GM12864 (cell line): Measurements from ENCODE around the gene PHLDA1.

ENCODE experiments used
- DNase-seq: peaks from one replicate; pipeline ENCODE4 v3.0.0-alpha.2; 2011; ENCODE audit warnings: low read depth
- H3K4me3 ChIP-seq: 2 replicates; pipeline ENCODE4 v1.5.1; 2011; ENCODE audit warnings: mild to moderate bottlenecking, low read depth, low read length, control low read depth
- CTCF ChIP-seq: IDR thresholded peaks from 2 replicates; pipeline ENCODE4 v1.5.1; 2011; ENCODE audit warnings: low read depth, mild to moderate bottlenecking, moderate library complexity, low read length, control low read depth, inconsistent platforms; ENCODE audit errors: missing control alignments

PHLDA1 gene

DNA sequence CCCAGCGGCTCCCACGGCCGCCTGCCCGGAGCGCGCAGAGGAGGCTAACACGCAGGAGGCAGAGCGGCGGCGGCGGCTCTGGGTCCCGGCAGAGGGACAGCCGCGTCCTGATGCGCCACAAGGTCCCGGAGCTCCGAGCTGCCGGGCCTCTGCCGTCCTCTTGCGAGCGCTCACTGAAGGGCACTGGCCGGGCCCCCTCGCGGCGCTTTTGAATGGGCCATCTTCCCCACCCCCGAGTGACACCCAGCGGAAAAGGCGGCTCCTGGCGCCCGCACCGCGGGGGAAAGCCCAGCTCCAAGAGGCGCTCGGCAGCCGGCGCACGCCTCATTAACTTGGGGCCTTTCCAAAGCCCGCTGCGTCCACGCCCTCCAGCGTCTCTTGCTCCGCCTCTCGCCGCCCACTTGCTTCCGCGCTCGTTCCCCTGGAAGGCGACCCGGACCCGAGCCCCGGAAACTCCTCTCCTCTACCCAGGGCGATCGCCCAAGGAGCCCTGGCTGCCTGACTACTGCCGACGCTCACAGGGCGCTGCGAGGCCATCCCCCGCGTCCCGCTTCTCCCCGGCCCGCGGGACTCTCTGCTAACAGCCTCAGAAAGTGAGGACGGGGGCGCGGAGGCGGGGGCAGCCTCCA is at the start of gene PHLDA1:
PHLDA1 (minus strand) TSS at position 363 of the 629 bp plus-strand sequence.
- peak; percentile 45 for TF ChIP-seq CTCF
- DNase-seq, result peak; percentile 81
- peak within 1 kb of the TSS; percentile 78 for H3K4me3 ChIP-seq

DNA sequence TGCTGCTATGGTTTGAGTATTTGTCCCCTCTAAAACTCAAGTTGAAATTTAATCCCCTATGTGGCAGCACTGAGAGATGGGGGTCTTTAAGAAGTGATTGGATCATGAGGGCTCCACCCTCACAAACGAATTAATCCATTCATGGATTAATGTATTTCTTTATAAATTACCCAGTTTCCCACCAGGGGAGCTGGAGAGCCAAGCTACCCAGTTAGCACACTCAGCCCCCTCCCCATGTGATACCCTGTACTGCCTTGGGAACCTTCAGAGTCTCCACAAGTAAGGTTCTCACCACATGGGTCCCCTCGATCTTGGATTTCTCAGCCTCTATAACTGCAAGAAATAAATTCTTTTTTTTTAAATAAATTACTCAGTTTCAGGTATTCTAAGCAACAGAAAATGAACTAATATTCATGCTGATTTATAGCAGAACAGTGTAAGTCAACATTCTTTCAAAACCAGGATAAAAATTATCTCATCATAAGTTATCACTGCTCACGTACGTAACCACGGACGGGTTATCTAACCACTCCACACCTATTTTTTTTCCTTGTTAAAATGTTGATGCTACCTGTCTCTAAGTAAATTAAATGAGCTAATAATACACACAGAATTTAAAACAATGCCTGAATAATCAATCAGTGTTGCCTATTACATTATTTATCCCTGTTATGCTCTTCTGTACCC is 49.3 kb upstream of the PHLDA1 start:
- peak; percentile 34 for TF ChIP-seq CTCF
- no peak for DNase-seq
- no peak overlapping the region for H3K4me3 ChIP-seq

GRCh38 chr12:76080017-76080728 is 48.6 kb upstream of the PHLDA1 start:
- DNase-seq, result no peak
- TF ChIP-seq CTCF, result no peak
- no peak overlapping the region for H3K4me3 ChIP-seq

DNA sequence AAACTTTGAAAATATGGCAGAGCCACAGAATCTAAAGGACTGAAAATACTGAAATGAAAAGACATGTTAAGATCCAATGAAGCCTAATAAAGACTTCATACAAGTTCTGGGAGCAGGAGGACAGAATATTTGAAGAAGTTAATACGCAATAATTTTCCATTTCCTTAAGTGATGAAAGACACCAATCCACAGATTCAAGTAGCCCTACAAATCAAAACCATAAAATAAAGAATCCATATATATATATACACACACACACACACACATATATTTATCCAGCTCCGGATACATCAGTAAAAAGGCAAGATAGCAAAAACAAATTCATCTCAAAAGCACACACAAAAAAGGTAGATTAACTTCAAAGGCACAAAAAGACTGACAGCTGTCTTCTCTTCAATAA is 47.2 kb upstream of the PHLDA1 start:
- H3K4me3 ChIP-seq, result no peak overlapping the region
- no peak for TF ChIP-seq CTCF
- DNase-seq, result no peak

GRCh38 chr12:76075448-76075847 is 43.9 kb upstream of the PHLDA1 start:
- no peak for DNase-seq
- H3K4me3 ChIP-seq, result no peak overlapping the region
- no peak for TF ChIP-seq CTCF

GRCh38 chr12:76074701-76075336 is 43.2 kb upstream of the PHLDA1 start:
- DNase-seq, result no peak
- no peak for TF ChIP-seq CTCF
- no peak overlapping the region for H3K4me3 ChIP-seq
